ENCODE data around the gene EHD1. TPM values are rescaled to one million over a fixed set of nuclear protein-coding genes. Genes with fewer than 3 reads are reported as not detected.

EHD1 gene
- total and polyA plus RNA-seq, 9 of the 15 experiments (the other 6 are each of a cell fraction or from before 2014, with no cell fraction given) = 0.46 to 65.0 (median 16.4) TPM

GRCh38 chr11:64838600-64839334 lies 39.7 kb downstream of the EHD1 start:
- Histone ChIP-seq H3K27ac (ENCODE audit: extremely low read depth, low read depth, low read length) (no peak overlapping the region), H2AFZ (ENCODE audit: low read depth, low read length) (no peak overlapping the region), H3K27me3 (ENCODE audit: control insufficient read depth in 2 of 2, insufficient read depth in 2 of 2, low read length in 2 of 2) (no peaks in the 10 kb centered on the region), H3K4me3 (no peak overlapping the region), H3K79me2 (ENCODE audit: control insufficient read depth, insufficient read depth, low read length) (peaks cover 18% of the 10 kb centered on the region; the same call in 2 of the 3 replicates), H3K9ac (ENCODE audit: insufficient read depth in 1 of 2, low read depth in 2 of 2, low read length in 2 of 2) (no peak overlapping the region), H3K4me2 (ENCODE audit: insufficient read depth, low read length) (no peak overlapping the region), H3K9me1 (ENCODE audit: control insufficient read depth, insufficient read depth, low read length) (no peaks in the 10 kb centered on the region), H3K4me1 (replicated peaks in 1 of 2; ENCODE audit: control insufficient read depth in 2 of 2, insufficient read depth in 2 of 2, low read length in 2 of 2) (peaks cover 18 to 46% of the 10 kb centered on the region in 2 experiments), H3K9me3 (replicated peaks; ENCODE audit: control insufficient read depth, insufficient read depth, low read depth, low read length) (no peaks in the 10 kb centered on the region), H4K20me1 (replicated peaks; ENCODE audit: control insufficient read depth, insufficient read depth, low read length) (no peaks in the 10 kb centered on the region), H3K36me3 (ENCODE audit: control insufficient read depth, insufficient read depth, low read length) (peaks cover 44% of the 10 kb centered on the region; the same call in 2 of the 3 replicates)
- no TSS peak for BruUV-seq (replicated peaks)
- ATAC-seq (no peak), DNase-seq (ENCODE audit: extremely low read depth in 1 of 4, low spot score in 3 of 4) (no peak), FAIRE-seq (no peak)
- ChIA-PET POLR2A (interaction anchor here (1.5 kb wide), 1 partner anchor 11 kb away, joined by 3 read pairs; no protein-coding TSS in a partner anchor), CTCF (ENCODE audit: low intra/inter-chr PET ratio) (no interaction called here)
- in situ Hi-C loops (cut with MboI) = no loop called here
- intact Hi-C loops (cut with micrococcal nuclease) = no loop called here
- WGBS (ENCODE audit: insufficient coverage, low coverage, missing lambda C conversion rate) = 85% methylated on average over 12 of the region's 28 CpGs
- TF ChIP-seq ZNF395 (CRISPR knock-in tag; IDR thresholded peaks at IDR 0.05) = no peak
- TF ChIP-seq, protein P1, sequence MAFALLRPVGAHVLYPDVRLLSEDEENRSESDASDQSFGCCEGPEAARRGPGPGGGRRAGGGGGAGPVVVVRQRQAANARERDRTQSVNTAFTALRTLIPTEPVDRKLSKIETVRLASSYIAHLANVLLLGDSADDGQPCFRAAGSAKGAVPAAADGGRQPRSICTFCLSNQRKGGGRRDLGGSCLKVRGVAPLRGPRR (CRISPR knock-in tag; IDR thresholded peaks at IDR 0.05) = no peak
- TF ChIP-seq CC2D1A (IDR thresholded peaks at IDR 0.05) = no peak
- no peak for TF ChIP-seq KAT2B (IDR thresholded peaks at IDR 0.05; ENCODE audit: low read depth, low read length)
- no peak for TF ChIP-seq NCOA6 (IDR thresholded peaks at IDR 0.05)
- TF ChIP-seq ZNF124 (CRISPR knock-in tag; IDR thresholded peaks at IDR 0.05) = no peak
- no peak for TF ChIP-seq DNMT1 (IDR thresholded peaks at IDR 0.05)
- TF ChIP-seq ZNF668 (CRISPR knock-in tag; IDR thresholded peaks at IDR 0.05) = no peak
- no peak for TF ChIP-seq HNRNPUL1 (IDR thresholded peaks at IDR 0.05; ENCODE audit: low read length)
- TF ChIP-seq PHF21A (IDR thresholded peaks at IDR 0.05; ENCODE audit: borderline replicate concordance, low read depth) = no peak
- no peak for TF ChIP-seq JUN (IDR thresholded peaks at IDR 0.05; ENCODE audit: borderline replicate concordance, low read depth, low read length)
- no peak for TF ChIP-seq JUN (CRISPR knock-in tag; IDR thresholded peaks at IDR 0.05; ENCODE audit: borderline replicate concordance)
- TF ChIP-seq MAFK (IDR thresholded peaks at IDR 0.05; ENCODE audit: low read length) = no peak

Data from K562 (cell line).